Measurements from ENCODE around the gene OLFML3. TPM values are rescaled to one million over a fixed set of nuclear protein-coding genes. Genes with fewer than 3 reads are reported as not detected.

The OLFML3 gene
- total and polyA plus RNA-seq, 2 of the 8 experiments (the other 6 are each of a cell fraction or from before 2014, with no cell fraction given): 56.0 to 72.3 TPM

DNA sequence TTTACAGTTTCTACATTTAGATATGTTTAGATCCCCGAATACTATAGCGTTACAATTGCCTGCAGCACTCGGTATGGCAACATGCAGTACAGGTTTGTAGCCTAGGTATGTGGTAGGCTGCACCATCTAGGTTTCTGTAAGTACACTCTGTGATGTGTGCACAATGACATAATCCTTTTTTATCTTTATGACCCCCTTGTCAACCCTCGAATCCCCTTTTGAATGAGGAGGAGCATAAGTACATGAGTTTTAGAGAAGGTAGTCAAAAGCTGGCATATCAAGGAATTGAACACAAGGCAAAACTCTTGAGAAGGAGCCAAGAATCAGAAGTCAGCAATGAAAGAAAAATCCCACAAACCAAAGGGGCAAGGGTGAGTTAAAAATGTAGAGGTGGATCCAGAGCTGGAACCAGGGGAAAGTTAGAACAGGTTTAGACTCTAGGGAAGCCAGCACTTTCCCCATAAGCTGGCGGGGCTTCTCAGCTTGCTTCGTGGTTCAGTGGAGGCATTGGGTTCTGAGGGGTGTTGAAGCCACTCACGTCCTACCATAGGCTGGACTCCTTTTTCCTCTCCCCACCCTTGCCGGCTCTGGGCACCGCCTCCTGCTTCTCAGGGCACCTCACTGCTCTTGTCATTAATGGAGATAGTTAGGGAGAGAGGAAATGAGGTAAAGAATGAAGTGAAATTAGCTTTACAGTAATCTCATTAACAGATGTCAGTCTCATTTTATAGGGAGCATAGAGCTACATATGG, 31.3 kb downstream of the OLFML3 start:
- H2BK15ac ChIP-seq (ENCODE audit: low read length): 0 out of 2 replicates have a peak overlapping the region, but pooled peaks have one; percentile 63
- TF ChIP-seq BRCA1 (IDR thresholded peaks at IDR 0.05; ENCODE audit: low read depth, low read length) (no peak), CEBPB (IDR thresholded peaks at IDR 0.05; ENCODE audit: low read depth, low read length) (no peak), SUZ12 (IDR thresholded peaks at IDR 0.05; ENCODE audit: low read length) (no peak), POU5F1 (IDR thresholded peaks at IDR 0.05; ENCODE audit: low read depth, low read length) (no peak), RNF2 (IDR thresholded peaks at IDR 0.05; ENCODE audit: borderline replicate concordance, low read depth, low read length, missing control alignments, poor library complexity, severe bottlenecking) (no peak), HDAC2 (IDR thresholded peaks at IDR 0.05; ENCODE audit: borderline replicate concordance in 1 of 2, low read depth in 2 of 2, low read length in 2 of 2) (no peak), SRF (IDR thresholded peaks at IDR 0.05; ENCODE audit: low read depth, low read length) (no peak), SIN3A (conservative IDR thresholded peaks at IDR 0.05 in 1 of 2, IDR thresholded peaks at IDR 0.05 in 1 of 2; ENCODE audit: low read depth in 1 of 2, low read length in 2 of 2) (no peak), CTBP2 (IDR thresholded peaks at IDR 0.05; ENCODE audit: borderline replicate concordance, insufficient read depth, insufficient read length, low read length) (no peak), RXRA (IDR thresholded peaks at IDR 0.05; ENCODE audit: insufficient read depth, low read depth, low read length) (no peak), BACH1 (IDR thresholded peaks at IDR 0.05; ENCODE audit: low read length) (no peak)

More for the DNA sequence above, 31.3 kb downstream of the OLFML3 start:
- ChIA-PET POLR2A (ENCODE audit: partially characterized antibody) (interaction anchor here (1.3 to 2.2 kb wide), 4 partner anchors 8 to 27 kb away, joined by 3 to 12 read pairs (median 5); no protein-coding TSS in a partner anchor), CTCF (ENCODE audit: partially characterized antibody) (interaction anchor here (0.7 to 1.8 kb wide), 11 partner anchors 9 to 1600 kb away, joined by 3 to 6 read pairs (median 3); no protein-coding TSS in a partner anchor)
- Histone ChIP-seq H3K14ac (ENCODE audit: insufficient read length) (no peak overlapping the region), H3K79me1 (ENCODE audit: low read depth, low read length) (no peaks in the 10 kb centered on the region), H3K36me3 (ENCODE audit: control insufficient read depth in 2 of 4, insufficient read depth in 4 of 4, low read length in 3 of 4) (peaks cover 0 to 4% (median 0%) of the 10 kb centered on the region in 4 experiments; a peak in 1 of 8 replicates), H3K18ac (ENCODE audit: extremely low read depth, low read length) (no peak overlapping the region), H3K27ac (ENCODE audit: low read depth, low read length) (no peak overlapping the region), H2AFZ (ENCODE audit: low read length) (no peak overlapping the region), H2BK20ac (ENCODE audit: low read length) (no peak overlapping the region), H3K4ac (replicated peaks; ENCODE audit: insufficient read length, low read depth, low read length) (no peak overlapping the region), H3K23me2 (ENCODE audit: low read depth, low read length) (no peaks in the 10 kb centered on the region), H4K5ac (ENCODE audit: insufficient read length, low read depth, low read length) (no peak overlapping the region), H3K23ac (ENCODE audit: insufficient read length) (no peak overlapping the region), H4K20me1 (replicated peaks in 1 of 2; ENCODE audit: control insufficient read depth in 1 of 2, insufficient read depth in 2 of 2, low read length in 2 of 2) (no peaks in the 10 kb centered on the region), H3K56ac (replicated peaks; ENCODE audit: insufficient read length, low read depth, low read length) (no peak overlapping the region), H2BK120ac (replicated peaks; ENCODE audit: low read depth, low read length) (no peak overlapping the region), H3K4me1 (replicated peaks in 1 of 4; ENCODE audit: control insufficient read depth in 3 of 4, insufficient read depth in 4 of 4, low read length in 3 of 4) (peaks cover 0 to 18% (median 7%) of the 10 kb centered on the region in 4 experiments; a peak in 4 of 7 replicates), H2BK12ac (ENCODE audit: low read depth, low read length) (no peak overlapping the region), H3K4me2 (ENCODE audit: insufficient read depth in 1 of 2, low read depth in 2 of 2, low read length in 2 of 2) (no peak overlapping the region), H3K27me3 (replicated peaks in 1 of 4; ENCODE audit: control insufficient read depth in 3 of 4, extremely low read depth in 1 of 4, insufficient read depth in 3 of 4, low read length in 3 of 4) (no peaks in the 10 kb centered on the region), H3K9ac (replicated peaks in 1 of 4; ENCODE audit: extremely low read depth in 1 of 4, low read depth in 3 of 4, low read length in 3 of 4) (no peak overlapping the region), H3K79me2 (ENCODE audit: control insufficient read depth in 1 of 2, insufficient read depth in 2 of 2, low read length in 2 of 2) (no peaks in the 10 kb centered on the region), H4K91ac (replicated peaks; ENCODE audit: insufficient read length, low read length) (no peak overlapping the region), H4K8ac (ENCODE audit: extremely low read depth, insufficient read depth, low read length) (no peak overlapping the region), H3K9me3 (ENCODE audit: insufficient read depth in 2 of 2, low read depth in 1 of 2, low read length in 1 of 2) (no peaks in the 10 kb centered on the region), H2BK5ac (ENCODE audit: low read depth, low read length) (no peak overlapping the region), H3K4me3 (ENCODE audit: extremely low read depth in 1 of 4, insufficient read depth in 2 of 4, low read depth in 3 of 4, low read length in 4 of 4) (no peak overlapping the region), H2AK5ac (ENCODE audit: low read depth, low read length) (no peak overlapping the region)
- no peak for FAIRE-seq
- WGBS, 2 experiments (ENCODE audit: extremely low coverage in 1 of 2, insufficient coverage in 1 of 2, insufficient read length in 1 of 2, insufficient replicate concordance in 2 of 2, low coverage in 1 of 2, low lambda C conversion rate in 2 of 2, missing lambda C conversion rate in 1 of 2): 83% methylated on average over 9 of the region's 9 CpGs; no CpG with 5 or more reads in 1 of the 2 experiments
- no peak for DNase-seq (ENCODE audit: low read depth in 1 of 2, low spot score in 2 of 2)

Measured in H1 (cell line).